B cell (primary cell): Measurements from ENCODE around the gene TM9SF2. TPM values are rescaled to one million over a fixed set of nuclear protein-coding genes. Genes with fewer than 3 reads are reported as not detected.

Experiments used
- ATAC-seq: fragments of 200-7000 bp; cut with Tn5 transposase; one replicate; pipeline ENCODE4 v1.10.0; 2021; ENCODE audit warnings: low read depth, mild to moderate bottlenecking, moderate number of reproducible peaks, moderate library complexity
- CTCF ChIA-PET: fragments of 350-600 bp; sonication (Branson Sonifier 250); formaldehyde crosslinking; loops from one replicate; lab custom pipeline; 2021; ENCODE audit warnings: antibody characterized with exemption, inconsistent platforms; lab: Charles Lee
- POLR2A ChIA-PET: fragments of 350-600 bp; sonication (Branson Sonifier 250); formaldehyde crosslinking; loops from one replicate; lab custom pipeline; 2021; ENCODE audit warnings: antibody characterized with exemption; lab: Charles Lee
- DNase-seq: peaks from one replicate; pipeline ENCODE4 v3.0.0; 2013
- H2AFZ ChIP-seq: 2 replicates; pipeline ENCODE4 v1.6.1; 2012; ENCODE audit warnings: mild to moderate bottlenecking, low read depth, low read length; ENCODE audit not compliant: insufficient read depth, poor library complexity, severe bottlenecking
- H3K27ac ChIP-seq, 2 donors: 1 replicate in 1 of 2; 2 replicates in 1 of 2; pipeline ENCODE4 v1.5.1; 2012 to 2013; ENCODE audit warnings: low read length in 2 of 2, mild to moderate bottlenecking in 2 of 2, moderate library complexity in 1 of 2
- H3K27me3 ChIP-seq, 4 experiments: fragments of 200-600 bp in 1 of 4; sonication (generic) in 1 of 4; replicated peaks in 1 of 4; 1 replicate in 2 of 4; 2 replicates in 2 of 4; pipeline versions ENCODE4 v1.6.1 to v1.7.0; 2013 to 2016; ENCODE audit warnings: low read length in 3 of 4, mild to moderate bottlenecking in 2 of 4, mixed read lengths in 1 of 4, moderate library complexity in 1 of 4; ENCODE audit not compliant: insufficient read depth in 4 of 4, control insufficient read depth in 3 of 4; ENCODE audit errors: control extremely low read depth in 1 of 4
- H3K36me3 ChIP-seq, 2 experiments: replicated peaks in 1 of 2; 1 replicate in 1 of 2; 2 replicates in 1 of 2; pipeline versions ENCODE4 v1.6.1 to v1.7.1; 2013; ENCODE audit warnings: low read length in 1 of 2; ENCODE audit not compliant: insufficient read depth in 2 of 2, control insufficient read depth in 1 of 2; ENCODE audit errors: control extremely low read depth in 1 of 2, extremely low read depth in 1 of 2
- H3K4me1 ChIP-seq, 2 donors: fragments of 200-600 bp in 1 of 2; sonication (generic) in 1 of 2; 1 replicate in 1 of 2; 2 replicates in 1 of 2; pipeline versions ENCODE4 v1.5.1 to v1.6.1; 2013 to 2017; ENCODE audit warnings: low read length in 2 of 2; ENCODE audit not compliant: control insufficient read depth in 2 of 2, insufficient read depth in 2 of 2
- H3K4me2 ChIP-seq: replicated peaks from 2 replicates; pipeline ENCODE3; 2012; ENCODE audit warnings: mild to moderate bottlenecking, low read depth, low read length; ENCODE audit not compliant: poor library complexity, severe bottlenecking
- H3K4me3 ChIP-seq, 5 experiments: fragments of 200-600 bp in 1 of 5; sonication (generic) in 1 of 5; 1 replicate in 3 of 5; 2 replicates in 2 of 5; pipeline versions ENCODE4 v1.5.1 to v1.7.0; 2011 to 2016; ENCODE audit warnings: low read length in 4 of 5, mild to moderate bottlenecking in 4 of 5, low read depth in 2 of 5, control low read depth in 1 of 5, moderate library complexity in 1 of 5; ENCODE audit not compliant: insufficient read depth in 1 of 5; ENCODE audit errors: control extremely low read depth in 1 of 5, extremely low read depth in 1 of 5
- H3K79me2 ChIP-seq: fragments of 200-600 bp; sonication (generic); one replicate; pipeline ENCODE4 v1.6.0; 2016; ENCODE audit warnings: low read length; ENCODE audit not compliant: control insufficient read depth, insufficient read depth
- H3K9ac ChIP-seq: fragments of 200-600 bp; sonication (generic); 2 replicates; pipeline ENCODE4 v1.6.1; 2017; ENCODE audit warnings: mild to moderate bottlenecking, low read length, moderate library complexity
- H3K9me3 ChIP-seq, 3 donors: one replicate each; pipeline versions ENCODE4 v1.6.1 to v1.7.1; 2013; ENCODE audit warnings: low read length in 2 of 3; ENCODE audit not compliant: control insufficient read depth in 2 of 3, insufficient read depth in 1 of 3; ENCODE audit errors: control extremely low read depth in 1 of 3
- H4K20me1 ChIP-seq: 2 replicates; pipeline ENCODE4 v1.6.0; 2012; ENCODE audit warnings: mild to moderate bottlenecking, low read length; ENCODE audit not compliant: insufficient read depth, control insufficient read depth, poor library complexity, severe bottlenecking
- H3K27ac Mint-ChIP-seq: one replicate; pipeline ENCODE4 v1.8.0; 2021; ENCODE audit warnings: mixed read lengths
- H3K27me3 Mint-ChIP-seq: one replicate; pipeline ENCODE4 v1.8.0; 2021; ENCODE audit warnings: mixed read lengths
- H3K4me1 Mint-ChIP-seq: one replicate; pipeline ENCODE4 v1.8.0; 2021; ENCODE audit warnings: mixed read lengths
- H3K4me3 Mint-ChIP-seq: one replicate; pipeline ENCODE4 v1.8.0; 2021; ENCODE audit warnings: mixed read lengths
- H3K9me3 Mint-ChIP-seq: one replicate; pipeline ENCODE4 v1.8.0; 2022; ENCODE audit warnings: mixed read lengths; ENCODE audit not compliant: insufficient read depth
- CTCF ChIP-seq: fragments of 200-600 bp; IDR thresholded peaks from one replicate; pipeline ENCODE4 v1.8.0; 2022; ENCODE audit warnings: antibody characterized with exemption, mild to moderate bottlenecking
- EZH2 ChIP-seq: IDR thresholded peaks from 2 replicates; pipeline ENCODE4 v1.6.1; 2012; ENCODE audit warnings: borderline replicate concordance, low read depth, mild to moderate bottlenecking, moderate library complexity, low read length; ENCODE audit not compliant: insufficient read depth, poor library complexity, severe bottlenecking
- WGBS: methylation state at CpG from one replicate; pipeline ENCODE4 v1.1.5; 2013; ENCODE audit warnings: missing lambda C conversion rate; ENCODE audit not compliant: insufficient coverage; 5-methylcytosine and 5-hydroxymethylcytosine counted together
- intact Hi-C: fragments of 100-400 bp; cut with micrococcal nuclease; formaldehyde crosslinking; loops from one replicate; pipeline ENCODE4 v1.10.0; 2022
- polyA plus RNA-seq: library from polyadenylated mRNA; depleted of rRNA; stranded (reverse); fragments of >200 nt; gene quantifications from 2 replicates; pipeline ENCODE4 v1.2.3, GENCODE V29; 2012
- total RNA-seq, 2 donors: library from RNA; stranded (reverse); fragments of 120-200 nt in 1 of 2; gene quantifications; 1 replicate in 1 of 2; 2 replicates in 1 of 2; pipeline versions ENCODE4 v1.2.3 to v1.2.4, GENCODE V29; 2013 to 2022

Gene TM9SF2
- total and polyA plus RNA-seq, 2 donors (not counting 1 experiment from before 2014, with no cell fraction given): 20.2 to 63.6 TPM

DNA sequence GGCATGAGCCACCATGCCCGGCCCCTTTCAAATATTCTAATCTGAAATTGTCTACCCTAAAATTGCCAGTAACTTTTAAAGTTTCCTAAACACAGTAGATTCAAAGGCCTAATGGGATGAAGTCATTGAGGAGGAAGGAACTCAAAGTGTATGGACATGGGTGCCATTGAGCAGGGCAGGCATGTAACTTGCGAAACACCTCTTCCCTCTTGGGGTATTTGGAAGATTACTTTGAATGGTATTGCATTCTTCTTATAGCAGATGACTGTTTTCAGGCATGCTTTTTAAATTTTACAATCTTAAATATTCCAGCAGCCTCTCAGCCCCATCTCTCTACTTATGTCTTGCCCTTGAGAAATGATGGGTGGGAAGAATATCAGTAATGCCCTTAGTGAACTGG, 21.0 kb downstream of the TM9SF2 start:
- Histone ChIP-seq H3K4me3 (no peak overlapping the region), H3K4me1 (no peaks in the 10 kb centered on the region), H3K27ac (no peak overlapping the region), H3K4me2 (no peak overlapping the region), H3K79me2 (peaks cover 77% of the 10 kb centered on the region), H2AFZ (no peak overlapping the region), H4K20me1 (peaks cover 58% of the 10 kb centered on the region), H3K27me3 (no peaks in the 10 kb centered on the region), H3K9me3 (no peaks in the 10 kb centered on the region), H3K36me3 (peaks cover 6 to 88% of the 10 kb centered on the region in 2 experiments), H3K9ac (no peak overlapping the region)
- H3K27ac Mint-ChIP-seq: no peak overlapping the region
- no peaks in the 10 kb centered on the region for H3K9me3 Mint-ChIP-seq
- H3K4me1 Mint-ChIP-seq: peaks cover 11% of the 10 kb centered on the region
- H3K4me3 Mint-ChIP-seq: no peak overlapping the region
- WGBS: no CpG with 5 or more reads among the region's 2 CpGs
- ATAC-seq (no peak), DNase-seq (no peak)
- intact Hi-C loops: no loop called here
- POLR2A ChIA-PET: no interaction called here
- CTCF ChIA-PET: interaction anchor here (1.0 kb wide), 1 partner anchor 21 kb away, joined by 3 read pairs; no protein-coding TSS in a partner anchor
- no peaks in the 10 kb centered on the region for H3K27me3 Mint-ChIP-seq
- TF ChIP-seq CTCF (no peak), EZH2 (no peak)

DNA sequence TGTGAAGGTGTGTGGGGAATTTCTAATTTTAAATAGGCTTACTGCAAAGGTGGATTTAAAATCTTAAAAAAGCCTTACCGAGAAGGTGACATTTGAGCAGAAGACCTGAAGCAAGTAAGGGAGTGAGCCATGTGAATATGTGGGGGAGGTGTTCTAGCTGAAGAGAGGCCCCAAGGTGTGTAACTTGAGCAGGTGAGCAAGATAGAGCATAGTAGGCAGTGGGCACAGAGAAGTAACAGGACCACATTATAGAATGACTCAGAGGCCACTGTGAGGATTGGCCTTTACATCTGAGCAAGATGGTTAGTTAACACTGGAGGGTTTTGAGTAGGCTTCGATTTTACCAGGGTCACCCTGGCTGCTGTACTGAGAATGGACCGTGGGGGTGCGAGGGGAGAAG, 22.6 kb downstream of the TM9SF2 start:
- Mint-ChIP-seq H3K4me3 (no peak overlapping the region), H3K9me3 (no peaks in the 10 kb centered on the region), H3K4me1 (peaks cover 11% of the 10 kb centered on the region), H3K27me3 (no peaks in the 10 kb centered on the region), H3K27ac (no peak overlapping the region)
- ChIA-PET CTCF (no interaction called here), POLR2A (no interaction called here)
- no peak overlapping the region for H2AFZ ChIP-seq
- WGBS: 100% methylated on average over 1 of the region's 4 CpGs
- TF ChIP-seq CTCF (no peak), EZH2 (no peak)
- H3K4me1 ChIP-seq: no peaks in the 10 kb centered on the region
- ATAC-seq (no peak), DNase-seq (no peak)
- no peak overlapping the region for H3K27ac ChIP-seq
- no peak overlapping the region for H3K4me2 ChIP-seq
- no peaks in the 10 kb centered on the region for H3K9me3 ChIP-seq
- H3K9ac ChIP-seq: no peak overlapping the region
- H3K27me3 ChIP-seq: no peaks in the 10 kb centered on the region
- intact Hi-C loops: no loop called here
- peaks cover 65% of the 10 kb centered on the region for H4K20me1 ChIP-seq
- peaks cover 0 to 76% of the 10 kb centered on the region in 2 experiments for H3K36me3 ChIP-seq
- peaks cover 68% of the 10 kb centered on the region for H3K79me2 ChIP-seq
- no peak overlapping the region for H3K4me3 ChIP-seq
